ENCODE results near the gene ID3.

- TF ChIP-seq POLR2AphosphoS5 (IDR thresholded peaks at IDR 0.05; ENCODE audit: low read depth, low read length): no peak
- TF ChIP-seq, protein P1, sequence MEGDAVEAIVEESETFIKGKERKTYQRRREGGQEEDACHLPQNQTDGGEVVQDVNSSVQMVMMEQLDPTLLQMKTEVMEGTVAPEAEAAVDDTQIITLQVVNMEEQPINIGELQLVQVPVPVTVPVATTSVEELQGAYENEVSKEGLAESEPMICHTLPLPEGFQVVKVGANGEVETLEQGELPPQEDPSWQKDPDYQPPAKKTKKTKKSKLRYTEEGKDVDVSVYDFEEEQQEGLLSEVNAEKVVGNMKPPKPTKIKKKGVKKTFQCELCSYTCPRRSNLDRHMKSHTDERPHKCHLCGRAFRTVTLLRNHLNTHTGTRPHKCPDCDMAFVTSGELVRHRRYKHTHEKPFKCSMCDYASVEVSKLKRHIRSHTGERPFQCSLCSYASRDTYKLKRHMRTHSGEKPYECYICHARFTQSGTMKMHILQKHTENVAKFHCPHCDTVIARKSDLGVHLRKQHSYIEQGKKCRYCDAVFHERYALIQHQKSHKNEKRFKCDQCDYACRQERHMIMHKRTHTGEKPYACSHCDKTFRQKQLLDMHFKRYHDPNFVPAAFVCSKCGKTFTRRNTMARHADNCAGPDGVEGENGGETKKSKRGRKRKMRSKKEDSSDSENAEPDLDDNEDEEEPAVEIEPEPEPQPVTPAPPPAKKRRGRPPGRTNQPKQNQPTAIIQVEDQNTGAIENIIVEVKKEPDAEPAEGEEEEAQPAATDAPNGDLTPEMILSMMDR (IDR thresholded peaks at IDR 0.05; ENCODE audit: control extremely low read depth in 1 of 3, insufficient read depth in 1 of 3, low read depth in 1 of 3, low read length in 3 of 3): no peak
- no peak for TF ChIP-seq USF2 (IDR thresholded peaks at IDR 0.05; ENCODE audit: low read length)
- TF ChIP-seq RFX5 (IDR thresholded peaks at IDR 0.05; ENCODE audit: borderline replicate concordance, low read depth, low read length): no peak
- no peak for TF ChIP-seq TAF1 (IDR thresholded peaks at IDR 0.05; ENCODE audit: low read depth, low read length)
- TF ChIP-seq BRCA1 (IDR thresholded peaks at IDR 0.05; ENCODE audit: low read depth, low read length): no peak
- no peak for TF ChIP-seq JUND (IDR thresholded peaks at IDR 0.05; ENCODE audit: low read length)
- no peak for TF ChIP-seq GTF2F1 (IDR thresholded peaks at IDR 0.05; ENCODE audit: borderline replicate concordance, low read depth, low read length)
- no peak for TF ChIP-seq HDAC6 (IDR thresholded peaks at IDR 0.05; ENCODE audit: low read depth, low read length)
Observed at GRCh38 chr1:23555270-23555985, 3.9 kb downstream of the ID3 start.

Data from H1 (cell line).